HG02763 (cell line): ENCODE measurements around the gene GCLM.
"Not testable (repeated sequence)": the region's sequence is repeated elsewhere in the genome, so short reads cannot be mapped to it uniquely, and the experiment has no call there.

Experiments
- ATAC-seq: cut with Tn5 transposase; IDR thresholded peaks from one replicate; pipeline ENCODE4 v1.9.1; 2021; ENCODE audit warnings: mild to moderate bottlenecking, moderate library complexity; ENCODE audit not compliant: unreplicated experiment

GCLM gene, protein sequence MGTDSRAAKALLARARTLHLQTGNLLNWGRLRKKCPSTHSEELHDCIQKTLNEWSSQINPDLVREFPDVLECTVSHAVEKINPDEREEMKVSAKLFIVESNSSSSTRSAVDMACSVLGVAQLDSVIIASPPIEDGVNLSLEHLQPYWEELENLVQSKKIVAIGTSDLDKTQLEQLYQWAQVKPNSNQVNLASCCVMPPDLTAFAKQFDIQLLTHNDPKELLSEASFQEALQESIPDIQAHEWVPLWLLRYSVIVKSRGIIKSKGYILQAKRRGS

DNA sequence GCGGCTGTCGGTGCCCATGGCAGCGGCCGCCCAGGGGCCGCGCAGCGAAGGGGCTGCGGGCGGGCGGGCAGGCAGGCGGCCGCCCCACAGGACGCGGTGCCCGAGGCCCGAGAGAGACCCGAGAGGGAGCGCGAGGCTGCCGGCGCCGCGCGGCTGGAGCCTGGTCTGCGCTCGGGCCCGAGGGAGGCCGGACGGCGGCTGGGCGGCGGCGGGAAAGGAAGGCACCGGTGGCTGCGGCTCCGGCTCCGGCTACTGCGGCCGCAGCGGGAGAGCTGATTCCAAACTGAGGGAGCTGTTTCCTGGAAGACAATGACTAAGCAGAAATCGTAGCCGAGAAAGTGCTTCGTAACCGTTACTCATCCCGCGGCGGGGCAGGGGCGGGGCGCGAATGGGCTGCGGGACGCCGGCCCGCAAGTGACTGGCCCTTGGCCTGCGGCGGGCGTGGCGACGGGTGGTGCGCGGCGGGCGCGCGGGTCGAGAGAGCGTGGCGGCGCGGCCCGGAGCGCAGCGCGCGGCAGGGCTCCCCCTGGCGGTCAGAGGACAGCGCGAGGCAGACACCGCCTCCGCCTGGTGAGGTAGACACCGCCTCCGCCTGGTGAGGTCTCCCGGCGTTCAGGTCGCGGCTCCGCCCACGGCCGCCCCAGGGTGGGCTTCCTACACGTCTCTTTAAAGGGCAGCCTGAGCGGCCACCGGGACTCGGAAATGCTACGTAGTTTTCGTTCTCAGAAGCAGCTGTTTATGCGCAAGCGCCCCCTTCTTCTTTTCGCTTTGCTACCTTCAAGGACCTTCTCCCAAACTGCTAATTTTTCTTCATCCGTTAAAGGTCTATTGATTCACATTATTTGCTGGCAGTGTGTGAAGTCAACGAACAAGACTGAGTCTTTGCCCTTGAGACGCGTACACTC is at the start of gene GCLM:
GCLM (minus strand) TSS at position 285 of the 905 bp plus-strand sequence; CDS start at position 18, 267 bp downstream.
- ATAC-seq = peak; percentile 96

DNA sequence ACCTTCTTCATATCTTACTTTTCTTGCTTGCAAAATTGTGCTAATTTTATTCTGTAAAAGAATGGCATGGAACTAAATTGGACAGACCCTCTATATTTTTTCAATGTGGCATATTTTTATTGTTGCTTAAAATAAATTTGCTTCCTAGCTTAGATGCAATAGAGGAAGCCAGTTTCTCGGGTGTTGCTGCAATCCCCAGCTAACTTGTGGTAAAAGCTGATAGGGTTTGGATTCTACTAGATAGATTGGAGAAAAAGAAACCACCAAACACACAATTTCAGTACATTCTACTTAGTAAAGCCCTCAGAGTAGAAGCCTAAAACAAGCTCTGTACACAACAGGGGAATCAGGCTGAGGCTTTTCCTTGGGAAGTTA is 49.5 kb upstream of the GCLM start:
- no peak for ATAC-seq

GRCh38 chr1:93958032-93958725 is 48.9 kb upstream of the GCLM start:
- no peak for ATAC-seq

GRCh38 chr1:93955765-93956164 is 46.5 kb upstream of the GCLM start:
- no peak for ATAC-seq

GRCh38 chr1:93947002-93947686 is 37.9 kb upstream of the GCLM start:
- ATAC-seq = not testable (repeated sequence)

DNA sequence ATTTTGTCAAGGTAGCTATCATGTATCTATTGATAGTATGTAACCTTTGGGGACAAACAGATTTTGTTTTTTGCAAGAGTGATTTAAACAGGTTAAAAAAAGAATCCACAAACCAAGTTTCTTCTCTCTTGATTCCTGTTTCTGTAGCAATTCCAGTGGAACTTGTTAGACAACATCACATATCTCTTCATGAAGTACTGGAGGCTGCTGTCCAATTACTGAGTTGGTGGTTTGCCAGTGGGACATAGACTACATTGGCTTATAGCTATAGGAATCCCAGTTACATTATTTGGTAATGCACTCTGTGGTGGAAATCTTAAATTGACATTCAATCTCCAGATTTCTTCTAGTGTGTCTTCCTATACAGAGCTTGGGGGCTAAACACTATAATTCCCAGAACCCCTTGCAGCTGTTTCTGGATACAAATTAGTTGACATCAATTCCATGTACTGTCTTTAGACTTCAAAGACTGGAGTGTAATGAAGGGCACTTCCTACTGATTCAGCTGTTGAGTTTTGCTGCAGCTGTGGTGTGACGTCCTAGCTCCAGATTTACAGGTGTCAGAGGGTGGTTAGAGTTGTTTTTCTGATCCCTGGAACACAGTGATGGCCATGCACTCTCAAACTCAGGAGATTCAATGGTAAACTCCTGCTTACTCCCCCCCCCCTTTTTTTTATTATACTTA is 29.4 kb upstream of the GCLM start:
- ATAC-seq = no peak

- no peak for ATAC-seq
Observed at GRCh38 chr1:93937997-93938396, 28.8 kb upstream of the GCLM start.

GRCh38 chr1:93925206-93925605 is 16.0 kb upstream of the GCLM start:
- no peak for ATAC-seq

GRCh38 chr1:93919780-93920179 is 10.6 kb upstream of the GCLM start:
- ATAC-seq = no peak

DNA sequence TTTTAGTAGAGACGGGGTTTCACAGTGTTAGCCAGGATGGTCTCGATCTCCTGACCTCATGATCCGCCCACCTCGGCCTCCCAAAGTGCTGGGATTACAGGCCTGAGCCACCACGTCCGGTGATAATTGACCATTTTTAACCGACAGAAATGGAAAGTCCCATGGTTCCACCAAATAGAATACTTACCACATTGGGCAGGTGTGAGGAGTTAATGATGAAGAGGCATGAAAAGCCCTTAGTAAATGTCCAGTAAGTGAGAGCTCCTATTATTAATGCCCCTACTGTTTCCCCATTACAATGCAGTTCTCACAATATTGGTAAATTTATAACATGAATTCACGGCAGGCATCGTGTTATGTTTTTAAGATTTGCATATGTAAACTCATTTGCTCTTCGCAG is 8.1 kb upstream of the GCLM start:
- ATAC-seq = no peak

- not testable (repeated sequence) for ATAC-seq
Observed at GRCh38 chr1:93910880-93911279, 1.6 kb upstream of the GCLM start.

GRCh38 chr1:93910305-93910704 is 1.1 kb upstream of the GCLM start:
- no peak for ATAC-seq

GRCh38 chr1:93908394-93909145 is 660 bp downstream of the GCLM start:
- peak; percentile 29 for ATAC-seq

DNA sequence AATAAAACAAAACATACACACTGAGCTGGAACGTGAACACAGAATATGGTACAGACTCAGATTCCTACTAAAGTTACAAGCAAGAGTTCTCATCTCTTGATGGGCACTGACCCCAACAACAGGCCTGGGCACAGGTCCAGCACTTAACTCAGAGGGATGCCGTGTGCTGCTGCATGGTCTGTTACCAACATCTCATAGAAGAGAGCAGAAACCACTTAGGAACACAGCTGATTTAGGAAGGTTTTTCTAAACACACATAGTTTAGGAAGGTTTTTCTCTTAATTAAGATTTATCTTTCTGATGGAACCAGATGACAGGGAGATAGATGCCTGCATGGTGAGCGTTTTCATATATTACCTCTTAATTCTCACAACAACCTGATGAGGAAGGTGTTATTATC is 1.5 kb downstream of the GCLM start:
- no peak for ATAC-seq

- ATAC-seq = no peak
Observed at GRCh38 chr1:93906480-93906879, 2.8 kb downstream of the GCLM start.

DNA sequence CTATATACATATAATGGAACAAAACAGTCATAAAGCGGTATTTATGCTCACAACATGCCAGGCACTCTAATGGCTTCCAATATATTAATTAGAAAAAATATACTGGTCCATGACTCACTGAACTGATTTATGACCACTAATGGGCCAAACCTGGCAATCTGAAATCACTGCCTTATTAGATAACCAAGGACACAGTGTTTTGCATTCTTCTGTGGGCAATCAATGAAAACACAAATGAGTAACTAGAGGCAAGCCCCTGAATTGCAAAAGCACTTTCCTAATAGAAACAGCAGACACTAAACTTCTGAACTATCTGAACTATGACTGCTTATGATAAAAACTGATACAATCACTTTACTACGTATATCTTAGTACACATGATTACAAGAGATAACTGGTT is 3.5 kb downstream of the GCLM start:
- no peak for ATAC-seq

DNA sequence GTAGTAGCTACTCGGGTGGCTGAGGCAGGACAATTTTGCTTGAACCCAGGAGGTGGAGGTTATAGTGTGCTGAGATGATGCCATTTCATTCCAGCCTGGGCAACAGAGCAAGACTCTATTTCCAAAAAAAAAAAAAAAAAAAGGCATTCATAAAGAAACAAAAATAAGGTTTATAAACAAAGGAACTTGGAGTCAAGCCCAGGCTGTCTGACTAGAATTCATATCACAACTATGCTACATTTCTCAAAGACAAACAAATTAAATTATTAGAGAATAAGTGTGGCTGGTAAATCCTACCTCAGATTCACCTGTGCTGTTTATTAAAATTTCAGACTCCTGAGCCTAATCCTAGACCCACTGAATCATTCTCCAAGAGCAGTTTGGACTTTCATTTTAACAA is 4.2 kb downstream of the GCLM start:
- no peak for ATAC-seq

GRCh38 chr1:93904228-93904627 is 5.0 kb downstream of the GCLM start:
- ATAC-seq = no peak

- no peak for ATAC-seq
Observed at GRCh38 chr1:93900723-93901504, 8.3 kb downstream of the GCLM start.
